Lower leg skin (tissue), 3 donors: ENCODE results near the gene HOXC6.

Experiments
- CTCF ChIP-seq, 3 donors: fragments of 450-650 bp; IDR thresholded peaks; one replicate each; pipeline ENCODE4 v1.5.1; 2016; ENCODE audit warnings: antibody characterized with exemption in 3 of 3, mild to moderate bottlenecking in 3 of 3, moderate library complexity in 2 of 3
- POLR2A ChIP-seq, 2 donors: fragments of 450-650 bp; IDR thresholded peaks; one replicate each; pipeline ENCODE4 v1.6.1; 2016 to 2017; ENCODE audit warnings: antibody characterized with exemption in 2 of 2, mild to moderate bottlenecking in 1 of 2, moderate library complexity in 1 of 2

GRCh38 chr12:54033980-54034784 lies 5.9 kb downstream of the HOXC6 start:
- TF ChIP-seq CTCF (IDR thresholded peaks at IDR 0.05): no peak
- TF ChIP-seq POLR2A (IDR thresholded peaks at IDR 0.05): no peak
